Caco-2 (cell line): ENCODE results near the gene HOMER1. TPM values are rescaled to one million over a fixed set of nuclear protein-coding genes. Genes with fewer than 3 reads are reported as not detected.

Experiments used
- BruUV-seq: library from RNA; stranded (reverse); fragments of 400-500 nt; replicated peaks from 2 replicates; lab custom pipeline; 2021; lab: Mats Ljungman, UMichigan
- CTCF ChIA-PET: fragments of 300-600 bp; sonication (Branson Sonifier 250); formaldehyde crosslinking; loops from one replicate; lab custom pipeline; 2022; ENCODE audit warnings: antibody characterized with exemption; lab: Charles Lee
- POLR2A ChIA-PET: fragments of 300-600 bp; sonication (Branson Sonifier 250); formaldehyde crosslinking; loops from one replicate; lab custom pipeline; 2022; ENCODE audit warnings: antibody characterized with exemption; lab: Charles Lee
- DNase-seq, 2 experiments: peaks; one replicate each; pipeline versions ENCODE4 v3.0.0 to v3.0.0-alpha.2; 2020 to 2022
- H3K27me3 ChIP-seq: replicated peaks from 2 replicates; pipeline ENCODE4 v1.6.0; 2011; ENCODE audit warnings: low read length; ENCODE audit not compliant: control insufficient read depth, insufficient read depth
- H3K36me3 ChIP-seq: 2 replicates; pipeline ENCODE4 v1.5.1; 2011; ENCODE audit warnings: low read length; ENCODE audit not compliant: control insufficient read depth, insufficient read depth
- H3K4me1 ChIP-seq: fragments of 250-450 bp; sonication (Bioruptor Pico); 2 replicates; pipeline ENCODE4 v1.5.1; 2020; ENCODE audit warnings: mild to moderate bottlenecking
- H3K4me3 ChIP-seq: 2 replicates; pipeline ENCODE4 v1.5.1; 2011; ENCODE audit warnings: low read depth, mild to moderate bottlenecking, control low read depth, low read length
- H3K9me3 ChIP-seq: fragments of 250-450 bp; sonication (Bioruptor Pico); 2 replicates; pipeline ENCODE4 v1.5.1; 2020; ENCODE audit warnings: mild to moderate bottlenecking, moderate library complexity
- H3K27ac Mint-ChIP-seq: one replicate; pipeline ENCODE4 v1.8.0; 2022; ENCODE audit warnings: mixed read lengths; ENCODE audit not compliant: unreplicated experiment
- H3K27me3 Mint-ChIP-seq: one replicate; pipeline ENCODE4 v1.8.0; 2022; ENCODE audit warnings: mixed read lengths; ENCODE audit not compliant: insufficient read depth, unreplicated experiment
- H3K36me3 Mint-ChIP-seq: one replicate; pipeline ENCODE4 v1.8.0; 2022; ENCODE audit warnings: mild to moderate bottlenecking, mixed read lengths; ENCODE audit not compliant: insufficient read depth, unreplicated experiment
- H3K4me1 Mint-ChIP-seq: one replicate; pipeline ENCODE4 v1.8.0; 2022; ENCODE audit warnings: low read depth, mixed read lengths; ENCODE audit not compliant: unreplicated experiment
- H3K4me3 Mint-ChIP-seq: one replicate; pipeline ENCODE4 v1.8.0; 2022; ENCODE audit warnings: mild to moderate bottlenecking, moderate library complexity, mixed read lengths; ENCODE audit not compliant: unreplicated experiment
- H3K9me3 Mint-ChIP-seq: one replicate; pipeline ENCODE4 v1.8.0; 2022; ENCODE audit warnings: mixed read lengths; ENCODE audit not compliant: unreplicated experiment
- CTCF ChIP-seq, 2 experiments: fragments of 200-600 bp in 1 of 2; IDR thresholded peaks; 1 replicate in 1 of 2; 2 replicates in 1 of 2; pipeline versions ENCODE4 v1.5.1 to v1.8.0; 2011 to 2022; ENCODE audit warnings: antibody characterized with exemption in 1 of 2, control low read depth in 1 of 2, inconsistent platforms in 1 of 2, low read depth in 1 of 2, low read length in 1 of 2, mild to moderate bottlenecking in 1 of 2, moderate library complexity in 1 of 2; ENCODE audit not compliant: insufficient read depth in 1 of 2, severe bottlenecking in 1 of 2, unreplicated experiment in 1 of 2
- intact Hi-C: fragments of 100-400 bp; cut with micrococcal nuclease; formaldehyde crosslinking; loops from one replicate; pipeline ENCODE4 v1.10.0; 2022; ENCODE audit not compliant: unreplicated experiment
- total RNA-seq: library from RNA; stranded (reverse); gene quantifications from 2 replicates; pipeline ENCODE4 v1.2.3, GENCODE V29; 2022

Gene HOMER1
- total RNA-seq, 1 experiment from 2014 or later = 22.2 TPM

- POLR2A ChIA-PET = interaction anchor here (0.6 kb wide), 1 partner anchor 68 kb away, joined by 7 read pairs; no protein-coding TSS in a partner anchor
- TF ChIP-seq CTCF (IDR thresholded peaks at IDR 0.05; ENCODE audit: insufficient read depth in 1 of 2, low read depth in 1 of 2, low read length in 1 of 2, severe bottlenecking in 1 of 2, unreplicated experiment in 1 of 2) = no peak
- H3K36me3 ChIP-seq = no peaks in the 10 kb centered on the region
Observed at GRCh38 chr5:79547429-79547822, 33.5 kb upstream of the HOMER1 start.

GRCh38 chr5:79546782-79547428 is 33.0 kb upstream of the HOMER1 start:
- no peaks in the 10 kb centered on the region for H3K36me3 Mint-ChIP-seq
- DNase-seq = no peak
- peaks cover 5% of the 10 kb centered on the region for H3K9me3 Mint-ChIP-seq
- ChIA-PET POLR2A (no interaction called here), CTCF (no interaction called here)
- H3K4me3 Mint-ChIP-seq = no peak overlapping the region
- Histone ChIP-seq H3K27me3 (no peaks in the 10 kb centered on the region), H3K4me3 (no peak overlapping the region), H3K9me3 (no peaks in the 10 kb centered on the region), H3K4me1 (peaks cover 32% of the 10 kb centered on the region), H3K36me3 (no peaks in the 10 kb centered on the region)
- TF ChIP-seq CTCF (IDR thresholded peaks at IDR 0.05; ENCODE audit: insufficient read depth in 1 of 2, low read depth in 1 of 2, low read length in 1 of 2, severe bottlenecking in 1 of 2, unreplicated experiment in 1 of 2) = no peak
- no TSS peak for BruUV-seq
- H3K27ac Mint-ChIP-seq = peak overlapping the region; percentile 23
- peaks cover 24% of the 10 kb centered on the region for H3K4me1 Mint-ChIP-seq
- no peaks in the 10 kb centered on the region for H3K27me3 Mint-ChIP-seq
- intact Hi-C loops = no loop called here

More at GRCh38 chr5:79547429-79547822, 33.5 kb upstream of the HOMER1 start:
- Mint-ChIP-seq H3K9me3 (peaks cover 6% of the 10 kb centered on the region), H3K27ac (peak overlapping the region; percentile 23), H3K27me3 (no peaks in the 10 kb centered on the region), H3K36me3 (no peaks in the 10 kb centered on the region), H3K4me1 (peaks cover 24% of the 10 kb centered on the region), H3K4me3 (peak overlapping the region; percentile 25)
- intact Hi-C loops = no loop called here
- CTCF ChIA-PET = interaction anchor here (0.6 kb wide), 1 partner anchor 414 kb away, joined by 4 read pairs; no protein-coding TSS in a partner anchor
- H3K27me3 ChIP-seq = no peaks in the 10 kb centered on the region
- no peaks in the 10 kb centered on the region for H3K9me3 ChIP-seq
- H3K4me3 ChIP-seq = no peak overlapping the region
- peak in 1 of 2 experiments; percentile 5 for DNase-seq
- no TSS peak for BruUV-seq
- peaks cover 32% of the 10 kb centered on the region for H3K4me1 ChIP-seq

GRCh38 chr5:79544131-79544530 is 30.2 kb upstream of the HOMER1 start:
- no peak for TF ChIP-seq CTCF (IDR thresholded peaks at IDR 0.05; ENCODE audit: insufficient read depth in 1 of 2, low read depth in 1 of 2, low read length in 1 of 2, severe bottlenecking in 1 of 2, unreplicated experiment in 1 of 2)
- CTCF ChIA-PET = no interaction called here
- no TSS peak for BruUV-seq
- H3K27me3 ChIP-seq = no peaks in the 10 kb centered on the region
- intact Hi-C loops = no loop called here
- no peaks in the 10 kb centered on the region for H3K27me3 Mint-ChIP-seq
- no peak for DNase-seq
- no peak overlapping the region for H3K4me3 Mint-ChIP-seq
- no peaks in the 10 kb centered on the region for H3K9me3 ChIP-seq
- POLR2A ChIA-PET = no interaction called here
- H3K4me1 ChIP-seq = peaks cover 32% of the 10 kb centered on the region
- no peaks in the 10 kb centered on the region for H3K36me3 Mint-ChIP-seq
- no peak overlapping the region for H3K4me3 ChIP-seq
- H3K4me1 Mint-ChIP-seq = peaks cover 24% of the 10 kb centered on the region
- no peak overlapping the region for H3K27ac Mint-ChIP-seq
- no peaks in the 10 kb centered on the region for H3K36me3 ChIP-seq
- H3K9me3 Mint-ChIP-seq = no peaks in the 10 kb centered on the region
